Lung (tissue), 12 donors: Measurements from ENCODE around the gene ZC3H14. TPM values are rescaled to one million over a fixed set of nuclear protein-coding genes. Genes with fewer than 3 reads are reported as not detected.

Source experiments
- ATAC-seq: fragments of 200-7000 bp; cut with Tn5 transposase; one replicate; pipeline ENCODE4 v1.9.1; 2020; ENCODE audit warnings: moderate number of reproducible peaks; ENCODE audit not compliant: insufficient read depth, low FRiP score
- DNase-seq, 3 donors: peaks; one replicate each; pipeline ENCODE4 v3.0.0-alpha.2; 2013 to 2017
- H3K27ac ChIP-seq, 2 donors: one replicate each; pipeline ENCODE4 v1.5.1; 2013; ENCODE audit warnings: mild to moderate bottlenecking in 2 of 2, moderate library complexity in 2 of 2, control low read depth in 1 of 2, inconsistent platforms in 1 of 2, low read depth in 1 of 2, low read length in 1 of 2
- H3K27me3 ChIP-seq, 3 donors: one replicate each; pipeline ENCODE4 v1.5.1; 2013; ENCODE audit warnings: low read length in 2 of 3; ENCODE audit not compliant: control insufficient read depth in 3 of 3, insufficient read depth in 3 of 3
- H3K36me3 ChIP-seq, 4 donors: one replicate each; pipeline ENCODE4 v1.5.1; 2013; ENCODE audit warnings: low read length in 4 of 4, mild to moderate bottlenecking in 1 of 4, moderate library complexity in 1 of 4; ENCODE audit not compliant: control insufficient read depth in 4 of 4, insufficient read depth in 4 of 4
- H3K4me1 ChIP-seq, 5 donors: one replicate each; pipeline ENCODE4 v1.5.1; 2013; ENCODE audit warnings: low read length in 5 of 5, mild to moderate bottlenecking in 2 of 5, moderate library complexity in 1 of 5; ENCODE audit not compliant: control insufficient read depth in 5 of 5, insufficient read depth in 5 of 5
- H3K4me3 ChIP-seq: one replicate; pipeline ENCODE4 v1.5.1; 2013; ENCODE audit warnings: mild to moderate bottlenecking, control low read depth, moderate library complexity
- H3K9ac ChIP-seq, 2 donors: one replicate each; pipeline ENCODE4 v1.5.1; 2013; ENCODE audit warnings: low read length in 2 of 2, control low read depth in 1 of 2; ENCODE audit not compliant: insufficient read depth in 1 of 2
- H3K9me3 ChIP-seq, 4 donors: one replicate each; pipeline ENCODE4 v1.5.1; 2013; ENCODE audit warnings: low read length in 3 of 4, mild to moderate bottlenecking in 1 of 4, moderate library complexity in 1 of 4; ENCODE audit not compliant: control insufficient read depth in 4 of 4, insufficient read depth in 3 of 4
- CTCF ChIP-seq: IDR thresholded peaks from 2 replicates; pipeline ENCODE4 v1.5.1; 2012; ENCODE audit warnings: mild to moderate bottlenecking; ENCODE audit errors: control extremely low read depth, extremely low read depth
- WGBS, 2 donors: extraction: QIAGEN DNeasy Blood & Tissue Kit; methylation state at CpG; one replicate each; pipeline ENCODE4 v1.1.7; 2013; 5-methylcytosine and 5-hydroxymethylcytosine counted together
- polyA plus RNA-seq, 2 donors: library from polyadenylated mRNA; stranded (reverse); fragments of 200-250 nt; gene quantifications; one replicate each; pipeline ENCODE4 v1.2.1, GENCODE V29; 2013
- total RNA-seq, 2 donors: library from RNA; depleted of rRNA in 1 of 2; stranded (reverse); fragments of >200 nt in 1 of 2; gene quantifications; one replicate each; pipeline ENCODE4 v1.2.1, GENCODE V29; 2014 to 2021
- donor health status: control.
- donor health status: control.
- donor health status: Bipolar disorder and iron deficiency.
- donor health status: healthy.
- donor health status: DM: yes; HTN: yes; CAD: no.

ZC3H14 gene
- total and polyA plus RNA-seq, 4 donors = 21.9 to 79.7 (median 36.3) TPM

GRCh38 chr14:88545256-88545655 is 17.6 kb upstream of the ZC3H14 start:
- WGBS, 2 donors = 85 to 94% methylated on average over 3 of the region's 3 CpGs
- ATAC-seq (no peak), DNase-seq (no peak)
- no peak for TF ChIP-seq CTCF
- H3K36me3 ChIP-seq = peaks cover 8 to 20% (median 18%) of the 10 kb centered on the region in 4 donors
- no peak overlapping the region for H3K4me3 ChIP-seq
- no peaks in the 10 kb centered on the region for H3K9me3 ChIP-seq
- no peak overlapping the region for H3K9ac ChIP-seq
- no peak overlapping the region for H3K27ac ChIP-seq
- H3K27me3 ChIP-seq = no peaks in the 10 kb centered on the region
- H3K4me1 ChIP-seq = peaks cover 0 to 12% (median 0%) of the 10 kb centered on the region in 5 donors

GRCh38 chr14:88546621-88547385 is 16.0 kb upstream of the ZC3H14 start:
- Histone ChIP-seq H3K4me1 (peaks cover 0 to 11% (median 1%) of the 10 kb centered on the region in 5 donors), H3K36me3 (peaks cover 7 to 20% (median 15%) of the 10 kb centered on the region in 4 donors), H3K27me3 (no peaks in the 10 kb centered on the region), H3K4me3 (no peak overlapping the region), H3K9me3 (no peaks in the 10 kb centered on the region), H3K9ac (no peak overlapping the region), H3K27ac (no peak overlapping the region)
- no peak for TF ChIP-seq CTCF
- DNase-seq (no peak), ATAC-seq (no peak)
- 62 to 74% methylated on average over 4 of the region's 4 CpGs for WGBS, 2 donors

- Histone ChIP-seq H3K27me3 (no peaks in the 10 kb centered on the region), H3K9ac (no peak overlapping the region), H3K4me1 (peaks cover 0 to 16% (median 1%) of the 10 kb centered on the region in 5 donors), H3K9me3 (no peaks in the 10 kb centered on the region), H3K27ac (peak overlapping the region in 1 of 2 donors; percentile 60), H3K4me3 (no peak overlapping the region), H3K36me3 (peaks cover 7 to 20% (median 15%) of the 10 kb centered on the region in 4 donors)
- no peak for ATAC-seq
- no peak for DNase-seq
- WGBS, 2 donors = 82 to 88% methylated on average over 3 of the region's 3 CpGs
- TF ChIP-seq CTCF = no peak
Measured at GRCh38 chr14:88547386-88547780, 15.5 kb upstream of the ZC3H14 start.
